ENCODE measurements around the gene CDK14.

The CDK14 gene

GRCh38 chr7:90955641-90956207 is 359.6 kb downstream of the CDK14 start:
- Histone ChIP-seq H3K4me1 (no peaks in the 10 kb centered on the region), H3K36me3 (ENCODE audit: control insufficient read depth, insufficient read depth, low read length) (no peaks in the 10 kb centered on the region), H3K9ac (no peak overlapping the region), H3K4me3 (ENCODE audit: low read depth, low read length) (no peak overlapping the region), H3K79me2 (no peaks in the 10 kb centered on the region), H3K9me3 (ENCODE audit: control insufficient read depth, low read length) (no peaks in the 10 kb centered on the region), H3K27ac (no peak overlapping the region), H3K4me2 (ENCODE audit: low read length) (no peak overlapping the region), H3K27me3 (ENCODE audit: control insufficient read depth, insufficient read depth, low read length) (no peaks in the 10 kb centered on the region), H2AFZ (no peak overlapping the region)
- no peak for TF ChIP-seq CTCF (IDR thresholded peaks at IDR 0.05)

GRCh38 chr7:90957883-90958282 is 361.8 kb downstream of the CDK14 start:
- no peak for TF ChIP-seq CTCF (IDR thresholded peaks at IDR 0.05)
- Histone ChIP-seq H3K27ac (no peak overlapping the region), H3K9ac (no peak overlapping the region), H2AFZ (no peak overlapping the region), H3K36me3 (ENCODE audit: control insufficient read depth, insufficient read depth, low read length) (no peaks in the 10 kb centered on the region), H3K9me3 (ENCODE audit: control insufficient read depth, low read length) (no peaks in the 10 kb centered on the region), H3K4me3 (ENCODE audit: low read depth, low read length) (no peak overlapping the region), H3K27me3 (ENCODE audit: control insufficient read depth, insufficient read depth, low read length) (no peaks in the 10 kb centered on the region), H3K4me2 (ENCODE audit: low read length) (no peak overlapping the region), H3K79me2 (no peaks in the 10 kb centered on the region), H3K4me1 (no peaks in the 10 kb centered on the region)

GRCh38 chr7:90958647-90959046 is 362.5 kb downstream of the CDK14 start:
- H3K9me3 ChIP-seq (ENCODE audit: control insufficient read depth, low read length) = no peaks in the 10 kb centered on the region
- H3K27ac ChIP-seq = no peak overlapping the region
- H3K79me2 ChIP-seq = no peaks in the 10 kb centered on the region
- no peaks in the 10 kb centered on the region for H3K4me1 ChIP-seq
- H3K27me3 ChIP-seq (ENCODE audit: control insufficient read depth, insufficient read depth, low read length) = no peaks in the 10 kb centered on the region
- H3K9ac ChIP-seq = no peak overlapping the region
- no peak for TF ChIP-seq CTCF (IDR thresholded peaks at IDR 0.05)
- H3K36me3 ChIP-seq (ENCODE audit: control insufficient read depth, insufficient read depth, low read length) = no peaks in the 10 kb centered on the region
- H2AFZ ChIP-seq = no peak overlapping the region
- H3K4me2 ChIP-seq (ENCODE audit: low read length) = no peak overlapping the region
- H3K4me3 ChIP-seq (ENCODE audit: low read depth, low read length) = no peak overlapping the region

GRCh38 chr7:90961037-90961725 is 365.1 kb downstream of the CDK14 start:
- TF ChIP-seq CTCF (IDR thresholded peaks at IDR 0.05) = no peak
- Histone ChIP-seq H3K4me2 (ENCODE audit: low read length) (no peak overlapping the region), H3K36me3 (ENCODE audit: control insufficient read depth, insufficient read depth, low read length) (no peaks in the 10 kb centered on the region), H3K27ac (no peak overlapping the region), H3K27me3 (ENCODE audit: control insufficient read depth, insufficient read depth, low read length) (no peaks in the 10 kb centered on the region), H3K79me2 (no peaks in the 10 kb centered on the region), H2AFZ (no peak overlapping the region), H3K9me3 (ENCODE audit: control insufficient read depth, low read length) (no peaks in the 10 kb centered on the region), H3K4me3 (ENCODE audit: low read depth, low read length) (no peak overlapping the region), H3K4me1 (no peaks in the 10 kb centered on the region), H3K9ac (no peak overlapping the region)

GRCh38 chr7:90965211-90965610 is 369.1 kb downstream of the CDK14 start:
- Histone ChIP-seq H3K9me3 (ENCODE audit: control insufficient read depth, low read length) (no peaks in the 10 kb centered on the region), H3K36me3 (ENCODE audit: control insufficient read depth, insufficient read depth, low read length) (no peaks in the 10 kb centered on the region), H2AFZ (no peak overlapping the region), H3K9ac (no peak overlapping the region), H3K4me3 (ENCODE audit: low read depth, low read length) (no peak overlapping the region), H3K27me3 (ENCODE audit: control insufficient read depth, insufficient read depth, low read length) (no peaks in the 10 kb centered on the region), H3K27ac (no peak overlapping the region), H3K4me2 (ENCODE audit: low read length) (no peak overlapping the region), H3K79me2 (no peaks in the 10 kb centered on the region), H3K4me1 (no peaks in the 10 kb centered on the region)
- no peak for TF ChIP-seq CTCF (IDR thresholded peaks at IDR 0.05)
